Tibial artery (tissue), 4 donors: ENCODE data around the gene PAWR.
A peak's percentile ranks its signal among the peaks of the same experiment; 100 is the strongest.

Source experiments
- DNase-seq, 2 donors: peaks; one replicate each; pipeline ENCODE4 v3.0.0-alpha.2; 2019
- H3K27ac ChIP-seq, 2 donors: fragments of 200-600 bp; sonication (generic) in 1 of 2; 1 replicate in 1 of 2; 2 replicates in 1 of 2; pipeline ENCODE4 v1.5.1; 2018 to 2019; ENCODE audit warnings: mild to moderate bottlenecking in 1 of 2
- H3K27me3 ChIP-seq, 2 donors: fragments of 200-600 bp; sonication (generic) in 1 of 2; one replicate each; pipeline versions ENCODE4 v1.5.1 to v1.6.0; 2016 to 2019
- H3K36me3 ChIP-seq, 3 donors: fragments of 200-600 bp; sonication (generic) in 2 of 3; one replicate each; pipeline ENCODE4 v1.5.1; 2016 to 2019; ENCODE audit warnings: mild to moderate bottlenecking in 2 of 3
- H3K4me1 ChIP-seq, 4 donors: fragments of 200-600 bp; sonication (generic) in 2 of 4; 1 replicate in 3 of 4; 2 replicates in 1 of 4; pipeline ENCODE4 v1.5.1; 2016 to 2019
- H3K4me3 ChIP-seq, 2 donors: fragments of 200-600 bp; sonication (generic) in 1 of 2; 1 replicate in 1 of 2; 2 replicates in 1 of 2; pipeline ENCODE4 v1.5.1; 2018 to 2019; ENCODE audit warnings: mild to moderate bottlenecking in 2 of 2
- H3K9me3 ChIP-seq, 3 donors: fragments of 200-600 bp; sonication (generic) in 1 of 3; one replicate each; pipeline ENCODE4 v1.5.1; 2016 to 2019
- CTCF ChIP-seq, 2 experiments: fragments of 200-600 bp in 1 of 2; fragments of 450-650 bp in 1 of 2; IDR thresholded peaks; one replicate each; pipeline ENCODE4 v1.5.1; 2017 to 2019; ENCODE audit warnings: antibody characterized with exemption in 2 of 2, mild to moderate bottlenecking in 1 of 2, moderate library complexity in 1 of 2
- intact Hi-C: fragments of 100-400 bp; cut with DNase I; formaldehyde crosslinking; loops from one replicate; pipeline ENCODE4 v1.15.0; 2023; ENCODE audit warnings: low total_unique reads

Gene PAWR

GRCh38 chr12:79690638-79691510, at the start of gene PAWR:
Gene PAWR, minus strand, starts transcription at chr12:79690964. Its CDS starts 720 bp downstream, at chr12:79690244.
- Histone ChIP-seq H3K27ac (peak within 1 kb of the TSS; percentile 98), H3K4me1 (peaks cover 0 to 27% (median 6%) of the 10 kb centered on the region in 4 donors), H3K27me3 (no peaks in the 10 kb centered on the region), H3K36me3 (no peaks in the 10 kb centered on the region), H3K9me3 (no peaks in the 10 kb centered on the region), H3K4me3 (peak within 1 kb of the TSS; percentile 93 to 97)
- peak in 1 of 2 experiments; percentile 30 for TF ChIP-seq CTCF (IDR thresholded peaks at IDR 0.05)
- DNase-seq: peak; percentile 57 to 82
- intact Hi-C loops: loop anchor here (5.0 kb wide), 2 partner anchors 139 to 496 kb away; no protein-coding TSS in a partner anchor

- Histone ChIP-seq H3K36me3 (no peaks in the 10 kb centered on the region), H3K9me3 (no peaks in the 10 kb centered on the region), H3K4me1 (peaks cover 0 to 8% (median 2%) of the 10 kb centered on the region in 4 donors), H3K27ac (no peak overlapping the region), H3K4me3 (no peak overlapping the region), H3K27me3 (no peaks in the 10 kb centered on the region)
- intact Hi-C loops: loop anchor here (2.0 to 5.0 kb wide), 2 partner anchors 181 to 329 kb away; no protein-coding TSS in a partner anchor
- TF ChIP-seq CTCF (IDR thresholded peaks at IDR 0.05): peak; percentile 64 to 67
- DNase-seq: no peak
Measured at GRCh38 chr12:79737875-79738718, 47.3 kb upstream of the PAWR start.

- peaks cover 0 to under 1% (median 0%) of the 10 kb centered on the region in 4 donors for H3K4me1 ChIP-seq
- no peaks in the 10 kb centered on the region for H3K27me3 ChIP-seq
- H3K27ac ChIP-seq: no peak overlapping the region
- H3K36me3 ChIP-seq: no peaks in the 10 kb centered on the region
- no peak overlapping the region for H3K4me3 ChIP-seq
- no peak for DNase-seq
- intact Hi-C loops: no loop called here
- no peaks in the 10 kb centered on the region for H3K9me3 ChIP-seq
- TF ChIP-seq CTCF (IDR thresholded peaks at IDR 0.05): no peak
Measured at GRCh38 chr12:79732638-79733037, 41.9 kb upstream of the PAWR start.

- intact Hi-C loops: no loop called here
- Histone ChIP-seq H3K36me3 (no peaks in the 10 kb centered on the region), H3K27ac (no peak overlapping the region), H3K4me3 (no peak overlapping the region), H3K27me3 (no peaks in the 10 kb centered on the region), H3K4me1 (no peaks in the 10 kb centered on the region), H3K9me3 (no peaks in the 10 kb centered on the region)
- no peak for TF ChIP-seq CTCF (IDR thresholded peaks at IDR 0.05)
- DNase-seq: no peak
Measured at GRCh38 chr12:79725987-79726386, 35.2 kb upstream of the PAWR start.

GRCh38 chr12:79717006-79717405, 26.2 kb upstream of the PAWR start:
- Histone ChIP-seq H3K36me3 (no peaks in the 10 kb centered on the region), H3K27ac (no peak overlapping the region), H3K4me3 (no peak overlapping the region), H3K9me3 (no peaks in the 10 kb centered on the region), H3K27me3 (no peaks in the 10 kb centered on the region), H3K4me1 (no peaks in the 10 kb centered on the region)
- no peak for TF ChIP-seq CTCF (IDR thresholded peaks at IDR 0.05)
- intact Hi-C loops: no loop called here
- no peak for DNase-seq
